HEK293 (cell line): Measurements from ENCODE around the gene MRPS14.

Source experiments
- TCF7L2 ChIP-seq: IDR thresholded peaks from 2 replicates; pipeline ENCODE4 v1.6.1; 2011; ENCODE audit warnings: low read depth, mild to moderate bottlenecking, inconsistent platforms, low read length, moderate library complexity, borderline replicate concordance
- ZNF274 ChIP-seq, 2 experiments: fragments of 200-500 bp in 1 of 2; fragments of 450-650 bp in 1 of 2; sonication (Bioruptor generic) in 1 of 2; formaldehyde crosslinking in 1 of 2; IDR thresholded peaks; 2 replicates each; pipeline versions ENCODE4 v1.5.1 to v1.6.1; 2014 to 2016; ENCODE audit warnings: borderline replicate concordance in 1 of 2, inconsistent platforms in 1 of 2, low read length in 1 of 2, missing biosample characterization in 1 of 2, missing genetic modification characterization in 1 of 2
- ZNF311 ChIP-seq: fragments of 450-650 bp; formaldehyde crosslinking; IDR thresholded peaks from 2 replicates; pipeline ENCODE4 v1.5.1; 2017; ENCODE audit warnings: missing biosample characterization, missing genetic modification characterization, borderline replicate concordance
- TF ChIP-seq, protein P1 (sequence below): fragments of 450-650 bp; formaldehyde crosslinking; IDR thresholded peaks from 2 replicates; pipeline ENCODE4 v1.5.1; 2016; ENCODE audit warnings: missing biosample characterization, missing genetic modification characterization, borderline replicate concordance

DNA sequence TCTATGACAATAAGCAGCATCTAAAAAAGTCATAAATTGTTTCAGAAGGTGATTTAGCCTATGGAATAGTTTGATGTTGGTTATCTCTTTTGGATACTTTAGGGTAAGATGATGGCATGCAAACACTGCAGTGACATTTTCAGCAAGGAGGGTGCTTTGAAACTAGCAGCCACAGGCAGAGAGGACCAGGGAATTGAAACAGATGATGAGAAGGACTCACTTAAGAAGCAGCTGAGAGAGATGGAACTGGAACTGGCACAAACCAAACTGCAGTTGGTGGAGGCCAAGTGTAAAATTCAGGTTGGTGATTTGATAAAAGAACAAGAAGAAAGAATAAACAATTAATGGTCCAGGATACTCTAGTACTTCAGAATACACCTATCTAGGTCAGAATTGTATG lies 34.7 kb downstream of the MRPS14 start:
- TF ChIP-seq ZNF274 (IDR thresholded peaks at IDR 0.05; ENCODE audit: low read length) = no peak
- TF ChIP-seq ZNF274 (tag by site-specific recombination; IDR thresholded peaks at IDR 0.05; ENCODE audit: borderline replicate concordance) = no peak
- TF ChIP-seq, protein P1, sequence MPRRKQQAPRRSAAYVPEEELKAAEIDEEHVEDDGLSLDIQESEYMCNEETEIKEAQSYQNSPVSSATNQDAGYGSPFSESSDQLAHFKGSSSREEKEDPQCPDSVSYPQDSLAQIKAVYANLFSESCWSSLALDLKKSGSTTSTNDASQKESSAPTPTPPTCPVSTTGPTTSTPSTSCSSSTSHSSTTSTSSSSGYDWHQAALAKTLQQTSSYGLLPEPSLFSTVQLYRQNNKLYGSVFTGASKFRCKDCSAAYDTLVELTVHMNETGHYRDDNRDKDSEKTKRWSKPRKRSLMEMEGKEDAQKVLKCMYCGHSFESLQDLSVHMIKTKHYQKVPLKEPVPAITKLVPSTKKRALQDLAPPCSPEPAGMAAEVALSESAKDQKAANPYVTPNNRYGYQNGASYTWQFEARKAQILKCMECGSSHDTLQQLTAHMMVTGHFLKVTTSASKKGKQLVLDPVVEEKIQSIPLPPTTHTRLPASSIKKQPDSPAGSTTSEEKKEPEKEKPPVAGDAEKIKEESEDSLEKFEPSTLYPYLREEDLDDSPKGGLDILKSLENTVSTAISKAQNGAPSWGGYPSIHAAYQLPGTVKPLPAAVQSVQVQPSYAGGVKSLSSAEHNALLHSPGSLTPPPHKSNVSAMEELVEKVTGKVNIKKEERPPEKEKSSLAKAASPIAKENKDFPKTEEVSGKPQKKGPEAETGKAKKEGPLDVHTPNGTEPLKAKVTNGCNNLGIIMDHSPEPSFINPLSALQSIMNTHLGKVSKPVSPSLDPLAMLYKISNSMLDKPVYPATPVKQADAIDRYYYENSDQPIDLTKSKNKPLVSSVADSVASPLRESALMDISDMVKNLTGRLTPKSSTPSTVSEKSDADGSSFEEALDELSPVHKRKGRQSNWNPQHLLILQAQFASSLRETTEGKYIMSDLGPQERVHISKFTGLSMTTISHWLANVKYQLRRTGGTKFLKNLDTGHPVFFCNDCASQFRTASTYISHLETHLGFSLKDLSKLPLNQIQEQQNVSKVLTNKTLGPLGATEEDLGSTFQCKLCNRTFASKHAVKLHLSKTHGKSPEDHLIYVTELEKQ (tag by site-specific recombination) = no peak
- no peak for TF ChIP-seq ZNF311 (tag by site-specific recombination)
- TF ChIP-seq TCF7L2 = no peak
